HFFc6 (cell line): ENCODE measurements around the gene SPC25. TPM values are rescaled to one million over a fixed set of nuclear protein-coding genes. Genes with fewer than 3 reads are reported as not detected.

Experiments
- DNase-seq: peaks from one replicate; pipeline ENCODE4 v3.0.0-alpha.2; 2018
- H3K27ac Mint-ChIP-seq: 2 replicates; pipeline ENCODE4 v1.8.0; 2020; ENCODE audit warnings: mild to moderate bottlenecking, mixed read lengths
- H3K27me3 Mint-ChIP-seq: 2 replicates; pipeline ENCODE4 v1.8.0; 2021; ENCODE audit warnings: mild to moderate bottlenecking, moderate library complexity, mixed read lengths; ENCODE audit not compliant: insufficient read depth
- H3K36me3 Mint-ChIP-seq: 2 replicates; pipeline ENCODE4 v1.8.0; 2021; ENCODE audit warnings: low read depth, mixed read lengths
- H3K4me1 Mint-ChIP-seq: 2 replicates; pipeline ENCODE4 v1.8.0; 2020; ENCODE audit warnings: low read depth, mixed read lengths
- H3K4me3 Mint-ChIP-seq: 2 replicates; pipeline ENCODE4 v1.8.0; 2020; ENCODE audit warnings: mild to moderate bottlenecking, moderate library complexity, mixed read lengths
- H3K9me3 Mint-ChIP-seq: 2 replicates; pipeline ENCODE4 v1.8.0; 2020; ENCODE audit warnings: mild to moderate bottlenecking, mixed read lengths
- total RNA-seq, 6 experiments: library from RNA; stranded (reverse); fragmentation: NEBNext Ultra II Directional; extraction: Animal tissue kit (Norgen Biotek cat#: 25700); gene quantifications; 2 replicates in 1 of 6; 3 replicates in 5 of 6; pipeline ENCODE4 v1.2.3, GENCODE V29; 2021
- TF ChIP-seq, protein P1 (sequence below): fragments of 200-600 bp; sonication (generic); IDR thresholded peaks from 2 replicates; pipeline ENCODE4 v1.5.0; 2021; ENCODE audit warnings: antibody characterized with exemption, mild to moderate bottlenecking

The SPC25 gene
- total RNA-seq, 6 experiments from 2014 or later, result 9.4 to 22.6 (median 16.2) TPM

DNA sequence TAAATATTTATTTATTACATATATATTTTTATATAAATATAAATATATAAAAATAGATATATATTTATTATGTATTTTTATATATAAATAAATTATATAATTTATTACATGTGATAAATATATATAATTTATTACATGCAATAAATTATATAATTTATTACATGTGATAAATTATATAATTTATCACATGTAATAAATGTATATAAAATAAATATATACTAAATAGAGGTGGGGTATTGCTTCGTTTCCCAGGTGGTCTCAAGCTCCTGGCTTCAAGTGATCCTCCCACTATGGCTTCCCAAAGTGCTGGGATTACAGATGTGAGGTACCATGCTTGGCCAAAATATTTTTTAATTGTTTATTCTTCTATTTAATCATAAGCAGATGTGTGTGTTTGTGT, 7.2 kb upstream of the SPC25 start:
- peaks cover 10% of the 10 kb centered on the region for H3K27me3 Mint-ChIP-seq
- H3K4me1 Mint-ChIP-seq, result no peaks in the 10 kb centered on the region

DNA sequence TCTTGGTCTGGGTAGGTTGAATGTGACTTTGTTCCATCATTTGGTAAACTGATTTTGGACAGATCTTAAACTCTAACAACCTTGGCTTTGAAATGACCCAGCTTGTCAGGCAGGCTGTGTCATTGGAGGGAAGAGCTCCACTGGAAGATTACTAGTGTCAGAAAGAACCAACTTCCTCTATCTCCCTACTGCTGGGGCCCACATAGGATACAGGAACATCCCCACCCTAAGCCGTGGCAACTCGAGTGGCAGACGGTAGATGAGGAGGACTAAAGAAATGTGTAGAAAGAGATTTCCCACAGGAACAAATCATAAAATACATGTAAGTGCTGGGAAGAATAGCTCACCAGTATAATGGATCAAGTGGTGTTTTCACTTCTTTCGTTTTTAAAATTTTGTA, 6.6 kb upstream of the SPC25 start:
- Mint-ChIP-seq H3K27me3 (peaks cover 13% of the 10 kb centered on the region), H3K36me3 (no peaks in the 10 kb centered on the region), H3K4me1 (no peaks in the 10 kb centered on the region), H3K9me3 (no peaks in the 10 kb centered on the region), H3K4me3 (no peak overlapping the region), H3K27ac (no peak overlapping the region)
- DNase-seq, result no peak
- TF ChIP-seq, protein P1, sequence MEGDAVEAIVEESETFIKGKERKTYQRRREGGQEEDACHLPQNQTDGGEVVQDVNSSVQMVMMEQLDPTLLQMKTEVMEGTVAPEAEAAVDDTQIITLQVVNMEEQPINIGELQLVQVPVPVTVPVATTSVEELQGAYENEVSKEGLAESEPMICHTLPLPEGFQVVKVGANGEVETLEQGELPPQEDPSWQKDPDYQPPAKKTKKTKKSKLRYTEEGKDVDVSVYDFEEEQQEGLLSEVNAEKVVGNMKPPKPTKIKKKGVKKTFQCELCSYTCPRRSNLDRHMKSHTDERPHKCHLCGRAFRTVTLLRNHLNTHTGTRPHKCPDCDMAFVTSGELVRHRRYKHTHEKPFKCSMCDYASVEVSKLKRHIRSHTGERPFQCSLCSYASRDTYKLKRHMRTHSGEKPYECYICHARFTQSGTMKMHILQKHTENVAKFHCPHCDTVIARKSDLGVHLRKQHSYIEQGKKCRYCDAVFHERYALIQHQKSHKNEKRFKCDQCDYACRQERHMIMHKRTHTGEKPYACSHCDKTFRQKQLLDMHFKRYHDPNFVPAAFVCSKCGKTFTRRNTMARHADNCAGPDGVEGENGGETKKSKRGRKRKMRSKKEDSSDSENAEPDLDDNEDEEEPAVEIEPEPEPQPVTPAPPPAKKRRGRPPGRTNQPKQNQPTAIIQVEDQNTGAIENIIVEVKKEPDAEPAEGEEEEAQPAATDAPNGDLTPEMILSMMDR, result no peak

More for the DNA sequence above, 7.2 kb upstream of the SPC25 start:
- Mint-ChIP-seq H3K4me3 (no peak overlapping the region), H3K9me3 (no peaks in the 10 kb centered on the region), H3K36me3 (no peaks in the 10 kb centered on the region), H3K27ac (no peak overlapping the region)
- no peak for DNase-seq
- TF ChIP-seq, protein P1, result no peak

DNA sequence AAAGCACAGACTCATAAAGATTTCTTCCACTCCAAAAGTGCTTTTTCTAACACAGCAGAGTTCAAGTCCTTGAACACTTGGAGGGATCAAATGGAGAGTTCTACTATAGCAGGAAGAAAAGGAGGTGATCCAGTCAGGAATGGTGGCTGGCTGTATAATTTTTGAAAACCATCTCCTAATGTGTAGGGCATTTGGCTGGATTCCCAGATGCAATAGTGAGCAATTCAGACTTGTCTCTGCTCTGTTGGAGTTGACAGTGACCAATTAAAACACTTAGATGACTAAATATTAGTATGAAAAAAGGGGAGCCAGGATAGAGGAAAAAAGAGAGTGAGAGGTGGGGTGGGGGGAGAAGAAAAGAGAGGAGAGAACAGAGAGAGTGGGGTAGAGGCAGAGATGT, 5.5 kb upstream of the SPC25 start:
- DNase-seq, result no peak
- Mint-ChIP-seq H3K27me3 (peaks cover 13% of the 10 kb centered on the region), H3K4me3 (no peak overlapping the region), H3K27ac (no peak overlapping the region), H3K4me1 (peaks cover 3% of the 10 kb centered on the region), H3K36me3 (no peaks in the 10 kb centered on the region), H3K9me3 (no peaks in the 10 kb centered on the region)
- TF ChIP-seq, protein P1, result no peak

DNA sequence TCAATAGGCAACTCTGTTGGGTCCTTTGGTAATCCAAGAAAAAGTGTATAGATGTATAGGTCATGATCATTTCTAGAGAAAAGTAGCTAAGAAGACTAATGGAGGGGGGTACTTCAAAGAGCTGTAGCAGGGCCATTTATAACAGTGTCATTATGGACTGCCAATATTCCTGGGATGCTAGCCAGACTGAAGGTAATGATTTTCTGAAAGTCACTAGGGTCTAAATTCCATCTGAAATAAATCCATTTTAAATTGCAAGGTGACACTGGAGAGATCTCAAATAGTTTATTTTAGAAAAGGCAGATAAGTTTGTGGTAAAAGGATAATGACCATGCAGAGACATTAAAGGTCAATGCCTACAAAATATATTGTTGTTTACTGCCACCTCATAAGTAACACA, 4.5 kb upstream of the SPC25 start:
- Mint-ChIP-seq H3K36me3 (no peaks in the 10 kb centered on the region), H3K4me3 (no peak overlapping the region), H3K27ac (no peak overlapping the region), H3K9me3 (no peaks in the 10 kb centered on the region), H3K27me3 (peaks cover 13% of the 10 kb centered on the region), H3K4me1 (peaks cover 13% of the 10 kb centered on the region)
- DNase-seq, result no peak
- TF ChIP-seq, protein P1, result no peak

DNA sequence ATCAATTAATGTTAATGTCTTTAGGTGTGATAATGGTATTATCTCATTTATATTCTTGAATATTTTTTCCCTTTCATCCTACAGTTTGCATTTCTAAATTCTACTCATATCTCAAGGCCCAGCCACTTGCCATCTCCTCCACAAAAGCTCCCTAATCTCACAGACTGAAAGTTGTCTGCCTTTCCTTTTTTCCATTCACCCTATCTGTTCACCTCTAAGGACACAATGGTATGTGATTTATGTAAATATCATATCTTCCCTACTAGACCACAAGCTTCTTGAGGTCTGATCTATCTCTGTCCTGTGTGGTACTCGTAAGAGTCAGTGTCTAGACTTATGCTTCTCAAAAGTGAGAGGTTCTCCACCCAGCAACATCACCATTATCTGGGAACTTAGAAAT, 3.9 kb upstream of the SPC25 start:
- no peak for DNase-seq
- peaks cover 13% of the 10 kb centered on the region for H3K27me3 Mint-ChIP-seq
- H3K27ac Mint-ChIP-seq, result no peak overlapping the region
- H3K36me3 Mint-ChIP-seq, result no peaks in the 10 kb centered on the region
- peaks cover 19% of the 10 kb centered on the region for H3K4me1 Mint-ChIP-seq
- TF ChIP-seq, protein P1, result no peak
- H3K9me3 Mint-ChIP-seq, result no peaks in the 10 kb centered on the region
- no peak overlapping the region for H3K4me3 Mint-ChIP-seq

DNA sequence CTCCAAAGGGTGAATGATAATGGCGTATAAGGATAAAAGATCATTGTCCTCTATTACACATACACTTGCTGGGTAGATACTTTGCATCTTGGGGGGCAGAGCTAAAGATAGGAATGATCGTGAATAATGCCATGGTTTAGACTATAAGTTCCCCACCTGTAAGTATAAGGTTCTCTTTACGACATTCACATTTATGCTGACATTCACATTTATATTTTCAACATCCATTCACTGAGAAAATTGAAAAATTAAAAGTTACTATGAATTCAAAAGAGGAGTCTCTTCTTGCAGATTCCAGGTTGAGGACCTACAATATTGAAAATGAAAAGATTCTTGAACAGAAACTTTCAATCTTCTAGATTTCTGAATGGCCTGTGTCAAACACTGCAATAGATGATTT, 2.1 kb upstream of the SPC25 start:
- no peak overlapping the region for H3K27ac Mint-ChIP-seq
- peaks cover 21% of the 10 kb centered on the region for H3K4me1 Mint-ChIP-seq
- DNase-seq, result no peak
- H3K27me3 Mint-ChIP-seq, result peaks cover 13% of the 10 kb centered on the region
- 0 out of 2 replicates have a peak, but pooled peaks cover 4% of the 10 kb centered on the region for H3K36me3 Mint-ChIP-seq
- no peak overlapping the region for H3K4me3 Mint-ChIP-seq
- H3K9me3 Mint-ChIP-seq, result no peaks in the 10 kb centered on the region
- TF ChIP-seq, protein P1, result no peak
